Activated T-helper 1 cell treated with Interleukin-2 at 50 U/mL for 16 hours (primary cell): ENCODE results near the gene RNU1-4.
"Not testable (repeated sequence)": the region's sequence is repeated elsewhere in the genome, so short reads cannot be mapped to it uniquely, and the experiment has no call there.

Experiments
- DNase-seq: peaks from one replicate; pipeline ENCODE4 v3.0.0-alpha.2; 2020; ENCODE audit warnings: low read depth

Gene RNU1-4

GRCh38 chr1:16770139-16770759 is 29.9 kb downstream of the RNU1-4 start:
- not testable (repeated sequence) for DNase-seq

DNA sequence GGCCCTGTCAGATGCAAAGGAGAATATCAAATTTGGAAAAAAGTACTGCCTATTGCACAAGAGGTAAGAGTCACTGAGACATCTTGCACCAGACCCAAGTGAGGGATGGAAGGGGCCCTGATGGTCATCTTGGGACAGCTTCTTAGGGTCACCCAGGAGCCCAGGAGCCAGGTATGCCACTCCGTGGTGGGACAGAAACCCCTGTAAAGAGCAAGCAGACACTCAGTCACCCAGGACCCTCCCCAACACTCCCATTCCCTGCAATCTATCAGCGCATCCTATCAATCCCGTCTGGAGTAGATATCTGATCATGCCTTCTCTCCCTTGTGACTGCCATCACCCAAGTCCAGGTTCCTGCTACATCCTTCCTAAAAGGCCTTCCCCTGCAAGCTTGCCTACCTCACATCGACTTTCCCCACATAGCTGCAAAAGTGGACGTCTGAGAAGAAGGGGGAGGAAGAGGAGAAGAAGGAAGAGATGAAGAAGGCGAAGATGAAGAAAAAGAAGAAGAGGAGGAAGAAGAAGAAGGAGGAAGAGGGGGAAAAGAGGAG is 30.7 kb downstream of the RNU1-4 start:
- DNase-seq = not testable (repeated sequence)

DNA sequence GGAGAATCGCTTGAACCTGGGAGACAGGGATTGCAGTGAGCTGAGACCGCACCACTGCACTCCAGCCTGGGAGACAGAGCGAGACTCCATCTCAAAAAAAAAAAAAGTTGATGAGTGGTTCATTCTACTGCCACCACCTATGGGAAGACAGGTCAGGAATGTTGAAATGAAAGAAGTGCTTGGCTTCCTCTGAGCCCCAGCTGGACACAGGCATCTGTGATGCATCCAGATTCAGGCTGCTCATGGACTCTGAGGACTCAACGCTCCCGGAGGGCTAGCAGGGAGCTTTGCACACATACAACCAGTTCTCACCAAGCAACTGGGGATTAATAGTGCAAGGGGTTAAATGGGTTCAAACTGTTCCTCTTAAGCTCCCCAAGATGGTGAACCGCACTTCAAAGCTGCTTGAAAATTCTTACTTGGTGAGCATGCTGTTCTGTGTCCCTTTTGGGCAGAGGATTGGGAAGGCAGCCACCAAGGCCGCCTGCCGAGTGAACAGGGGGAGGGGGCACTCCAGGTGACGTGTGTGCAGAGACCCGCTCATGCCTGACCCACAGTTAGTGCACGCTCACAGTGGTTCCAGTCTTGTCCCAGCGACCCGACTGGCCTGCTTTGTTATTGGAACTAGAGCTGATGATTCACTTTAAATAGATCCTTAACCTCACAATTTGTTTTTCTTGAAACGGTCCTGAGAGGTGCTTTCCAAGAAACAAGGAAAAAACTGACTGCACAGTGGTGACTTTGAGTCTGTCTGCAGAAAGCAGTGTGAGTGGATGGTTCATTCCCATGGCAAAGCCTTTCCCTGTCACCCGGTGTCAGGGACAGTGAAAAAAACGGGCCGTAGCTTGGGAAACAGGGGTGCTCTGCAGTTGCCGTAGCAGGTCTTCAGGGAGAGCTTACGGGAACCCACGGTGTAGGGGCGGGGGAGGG is 32.2 kb downstream of the RNU1-4 start:
- not testable (repeated sequence) for DNase-seq

DNA sequence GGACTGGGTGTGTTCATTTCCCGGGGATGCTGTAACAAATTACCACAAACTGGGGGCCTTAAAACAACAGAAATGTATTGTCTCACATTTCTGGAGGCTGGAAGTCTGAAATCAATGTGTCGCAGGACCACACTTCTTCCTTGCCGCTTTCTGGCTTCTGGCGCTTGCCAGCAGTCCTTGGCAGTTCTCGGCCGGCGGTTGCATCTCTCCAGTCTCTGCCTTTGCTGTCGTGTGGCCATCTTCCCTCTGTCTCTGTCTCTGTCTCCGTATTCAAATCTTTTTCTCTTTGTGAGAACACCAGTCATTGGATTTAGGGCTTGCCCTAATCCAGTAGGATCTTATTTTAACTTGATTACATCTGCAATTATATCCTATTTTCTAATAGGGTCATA is 32.9 kb downstream of the RNU1-4 start:
- not testable (repeated sequence) for DNase-seq

GRCh38 chr1:16773723-16774122 is 33.4 kb downstream of the RNU1-4 start:
- DNase-seq = not testable (repeated sequence)

GRCh38 chr1:16774773-16775172 is 34.5 kb downstream of the RNU1-4 start:
- DNase-seq = not testable (repeated sequence)

DNA sequence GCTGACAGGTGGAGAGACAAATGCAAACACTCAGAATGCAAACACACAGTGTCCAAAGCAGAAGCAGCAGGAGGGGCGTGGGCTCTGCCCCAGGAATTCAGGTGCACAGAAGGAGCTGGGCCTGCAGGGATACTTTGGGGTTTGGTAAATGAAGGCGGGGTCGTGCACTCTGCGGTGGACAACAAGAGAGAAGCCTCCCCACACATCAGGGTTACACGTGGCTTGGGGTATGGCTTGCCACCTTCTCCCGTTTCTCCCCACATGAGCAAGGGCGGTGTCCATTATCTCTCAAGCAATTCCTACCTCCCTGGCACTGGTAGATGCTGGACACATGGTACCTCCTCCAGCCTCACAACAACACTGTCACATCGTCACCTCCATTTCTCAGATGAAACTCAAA is 35.0 kb downstream of the RNU1-4 start:
- DNase-seq = not testable (repeated sequence)

- not testable (repeated sequence) for DNase-seq
Measured at GRCh38 chr1:16776248-16776647, 35.9 kb downstream of the RNU1-4 start.

- DNase-seq = not testable (repeated sequence)
Measured at GRCh38 chr1:16776835-16777234, 36.5 kb downstream of the RNU1-4 start.

GRCh38 chr1:16777821-16778220 is 37.5 kb downstream of the RNU1-4 start:
- DNase-seq = not testable (repeated sequence)

DNA sequence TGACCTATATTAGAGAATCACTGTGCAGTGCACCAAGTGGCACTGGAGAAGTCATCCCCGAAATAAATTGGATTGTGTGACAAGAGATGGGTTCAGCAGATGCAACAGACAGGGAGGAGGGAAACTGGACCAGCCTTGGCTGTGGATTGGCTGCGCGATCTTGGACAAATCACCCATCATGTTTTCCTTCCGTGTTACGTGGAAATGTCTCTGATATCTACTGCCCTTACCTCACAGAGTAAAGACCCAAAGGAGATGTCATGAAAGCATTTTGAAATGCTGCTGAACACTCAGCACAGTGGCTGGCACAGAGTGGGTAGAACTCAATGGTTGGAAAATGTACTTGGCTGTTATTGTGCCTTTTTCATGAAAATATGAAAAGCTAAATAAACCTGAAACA is 39.2 kb downstream of the RNU1-4 start:
- not testable (repeated sequence) for DNase-seq

DNA sequence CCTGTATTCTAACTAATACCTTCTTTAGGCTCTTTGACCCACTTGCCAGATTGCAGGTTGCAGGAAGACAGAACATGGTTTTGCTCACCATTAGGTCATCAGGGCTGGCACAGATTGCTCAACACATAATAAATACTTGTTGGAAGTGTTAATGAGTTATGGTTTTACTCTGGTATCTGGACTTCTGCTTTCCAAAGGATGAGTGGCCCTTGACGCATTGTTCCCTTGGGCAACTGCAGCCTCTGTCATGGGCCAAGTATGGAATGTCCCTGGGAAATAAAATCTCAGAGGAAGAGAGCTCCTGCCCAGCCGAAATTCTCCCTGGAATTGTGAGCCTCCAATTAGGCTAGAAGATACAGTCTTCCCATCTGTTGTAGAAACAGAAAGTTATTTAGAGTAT is 40.7 kb downstream of the RNU1-4 start:
- DNase-seq = not testable (repeated sequence)

GRCh38 chr1:16781625-16782024 is 41.3 kb downstream of the RNU1-4 start:
- DNase-seq = not testable (repeated sequence)

GRCh38 chr1:16784955-16785354 is 44.6 kb downstream of the RNU1-4 start:
- not testable (repeated sequence) for DNase-seq

DNA sequence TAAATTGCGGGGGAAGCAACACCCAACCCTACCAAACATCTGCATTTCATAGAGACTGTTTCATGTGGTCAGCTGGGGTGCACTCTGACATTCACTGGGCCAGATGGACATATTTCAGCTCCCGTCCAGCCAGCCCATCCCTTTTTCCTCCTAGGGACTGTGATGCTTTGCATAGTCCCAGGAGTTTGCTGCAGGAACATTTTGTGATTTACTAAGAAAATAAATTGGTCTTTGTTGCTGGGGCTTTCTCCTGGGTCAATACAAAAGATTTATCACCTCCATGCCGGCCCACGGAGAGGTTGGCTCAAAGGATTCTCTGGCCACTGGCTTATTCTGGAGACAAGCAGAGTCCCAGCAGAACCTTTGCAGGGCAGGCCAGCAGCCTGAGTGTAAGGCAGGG is 46.0 kb downstream of the RNU1-4 start:
- not testable (repeated sequence) for DNase-seq

DNA sequence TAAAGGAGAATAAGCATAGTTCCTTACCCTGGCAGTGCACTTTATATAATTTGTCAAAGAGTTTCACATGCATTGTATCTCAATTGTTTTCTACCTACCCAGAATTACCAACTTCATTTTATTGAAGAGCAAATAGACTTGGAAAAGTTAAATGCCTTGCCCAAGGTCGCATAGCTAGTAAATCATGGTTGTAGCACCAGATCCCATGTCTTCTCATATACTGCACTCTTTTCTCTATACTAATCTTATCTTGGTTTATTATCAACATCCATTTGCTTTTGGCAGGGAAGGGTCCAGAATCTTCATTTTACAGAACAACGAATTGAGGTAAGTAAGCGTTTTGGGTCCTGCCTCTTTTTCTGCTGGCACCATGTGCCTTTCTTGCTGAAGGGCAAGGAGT is 46.9 kb downstream of the RNU1-4 start:
- not testable (repeated sequence) for DNase-seq

GRCh38 chr1:16787711-16788110 is 47.4 kb downstream of the RNU1-4 start:
- not testable (repeated sequence) for DNase-seq
